K562 (cell line): ENCODE results near the gene EDEM2. TPM values are rescaled to one million over a fixed set of nuclear protein-coding genes. Genes with fewer than 3 reads are reported as not detected.
A peak's percentile ranks its signal among the peaks of the same experiment; 100 is the strongest.

Experiments
- BCLAF1 ChIP-seq, 2 experiments: fragments of 450-650 bp in 1 of 2; IDR thresholded peaks; 2 replicates each; pipeline ENCODE4 v1.6.1; 2011 to 2017; ENCODE audit warnings: low read depth in 2 of 2, antibody characterized with exemption in 1 of 2, borderline replicate concordance in 1 of 2, low read length in 1 of 2, mild to moderate bottlenecking in 1 of 2, mixed read lengths in 1 of 2; ENCODE audit not compliant: control insufficient read depth in 1 of 2
- E2F1 ChIP-seq: sonication (generic); formaldehyde crosslinking; IDR thresholded peaks from 2 replicates; pipeline ENCODE4 v1.8.1; 2023; ENCODE audit warnings: mild to moderate bottlenecking, missing genetic modification reagents, moderate library complexity
- GMEB1 ChIP-seq: fragments of 250-450 bp; sonication (Bioruptor Pico); IDR thresholded peaks from 2 replicates; pipeline ENCODE4 v1.4.0; 2020; ENCODE audit warnings: mild to moderate bottlenecking
- HDAC8 ChIP-seq: fragments of 450-650 bp; IDR thresholded peaks from 2 replicates; pipeline ENCODE4 v1.6.1; 2016; ENCODE audit warnings: mild to moderate bottlenecking, missing genetic modification characterization, moderate library complexity, missing compliant biosample characterization
- L3MBTL2 ChIP-seq: fragments of 450-650 bp; IDR thresholded peaks from 2 replicates; pipeline ENCODE4 v1.6.1; 2016; ENCODE audit warnings: mild to moderate bottlenecking, moderate library complexity
- MTA3 ChIP-seq: fragments of 450-650 bp; formaldehyde crosslinking; IDR thresholded peaks from 2 replicates; pipeline ENCODE4 v1.6.1; 2017; ENCODE audit warnings: mild to moderate bottlenecking, borderline replicate concordance
- MYBL2 ChIP-seq, 2 experiments: fragments of 450-650 bp in 1 of 2; sonication (generic) in 1 of 2; formaldehyde crosslinking in 1 of 2; IDR thresholded peaks; 2 replicates each; pipeline versions ENCODE4 v1.6.1 to v1.8.1; 2017 to 2022; ENCODE audit warnings: borderline replicate concordance in 1 of 2, inconsistent platforms in 1 of 2, low read depth in 1 of 2, mild to moderate bottlenecking in 1 of 2, missing genetic modification reagents in 1 of 2, moderate library complexity in 1 of 2
- NCOR1 ChIP-seq: fragments of 450-650 bp; IDR thresholded peaks from 2 replicates; pipeline ENCODE4 v1.6.1; 2016; ENCODE audit warnings: mild to moderate bottlenecking, moderate library complexity
- TSC22D4 ChIP-seq: fragments of 450-650 bp; IDR thresholded peaks from 2 replicates; pipeline ENCODE4 v1.6.1; 2016; ENCODE audit warnings: missing genetic modification characterization, missing biosample characterization, control low read depth
- ZBTB40 ChIP-seq, 2 experiments: fragments of 450-650 bp in 1 of 2; sonication (generic) in 1 of 2; formaldehyde crosslinking in 1 of 2; IDR thresholded peaks; 2 replicates each; pipeline versions ENCODE4 v1.7.1 to v1.9.0; 2016 to 2022; ENCODE audit warnings: inconsistent platforms in 1 of 2, mild to moderate bottlenecking in 1 of 2, missing genetic modification reagents in 1 of 2
- polyA plus RNA-seq, 8 experiments: library from polyadenylated mRNA; depleted of rRNA in 4 of 8; stranded (reverse) in 5 of 8; unstranded in 3 of 8; fragments of >200 nt; fragmentation: Nextera tagmentation in 2 of 8; fragmentation: Illumina TruSeq in 1 of 8; extraction: Ambion mirVana in 2 of 8; extraction: Trizol in 1 of 8; gene quantifications; 2 replicates each; pipeline versions ENCODE4 v1.2.1 to v1.2.3, GENCODE V29; 2011 to 2014; ENCODE audit warnings: inconsistent platforms in 1 of 8, missing spikeins in 1 of 8
- total RNA-seq, 7 experiments: library from RNA; depleted of rRNA in 6 of 7; stranded (reverse); fragments of >200 nt in 6 of 7; fragmentation: Illumina TruSeq in 2 of 7; extraction: Trizol in 2 of 7; gene quantifications; 2 replicates each; pipeline versions ENCODE4 v1.2.1 to v1.2.3, GENCODE V29; 2011 to 2021; ENCODE audit warnings: low replicate concordance in 1 of 7

EDEM2 gene
- total and polyA plus RNA-seq, 9 of the 15 experiments (the other 6 are each of a cell fraction or from before 2014, with no cell fraction given), result 6.9 to 11.0 (median 9.7) TPM

- TF ChIP-seq BCLAF1 (IDR thresholded peaks at IDR 0.05; ENCODE audit: borderline replicate concordance in 1 of 2, control insufficient read depth in 1 of 2, low read depth in 2 of 2, low read length in 1 of 2), result no peak
- TF ChIP-seq ZBTB40 (IDR thresholded peaks at IDR 0.05), result peak; percentile 35; the same call in 1 of the 2 replicates
- TF ChIP-seq ZBTB40 (CRISPR knock-in tag; IDR thresholded peaks at IDR 0.05), result no peak
- TF ChIP-seq MTA3, result no peak; the same call in 1 of the 2 replicates
- peak; percentile 64 for TF ChIP-seq L3MBTL2
- peak; percentile 27 for TF ChIP-seq NCOR1
- no peak for TF ChIP-seq TSC22D4 (tag)
- no peak for TF ChIP-seq GMEB1 (CRISPR knock-in tag)
- TF ChIP-seq E2F1 (CRISPR knock-in tag), result no peak
- no peak for TF ChIP-seq MYBL2 (IDR thresholded peaks at IDR 0.05; ENCODE audit: low read depth)
- no peak for TF ChIP-seq MYBL2 (CRISPR knock-in tag; IDR thresholded peaks at IDR 0.05; ENCODE audit: borderline replicate concordance)
- TF ChIP-seq HDAC8 (tag), result no peak
Observed at GRCh38 chr20:35166242-35166830, 19.2 kb upstream of the EDEM2 start (continued).
